Stimulated activated memory B cell treated with anti-CD40 and anti-IgM and Interleukin-4, amounts not matched to agents 10 μg/mL and 1 μg/mL and 100 μg/mL, for 72 hours (primary cell): ENCODE measurements around the gene RWDD3.

ENCODE experiments used
- ATAC-seq: fragments of 150-1000 bp; cut with Tn5 transposase; 2 replicates; pipeline ENCODE4 v1.10.0; 2021
- H3K27ac Mint-ChIP-seq: one replicate; pipeline ENCODE4 v1.8.0; 2022; ENCODE audit warnings: mild to moderate bottlenecking, mixed read lengths
- H3K27me3 Mint-ChIP-seq: one replicate; pipeline ENCODE4 v1.8.0; 2022; ENCODE audit warnings: mixed read lengths
- H3K36me3 Mint-ChIP-seq: one replicate; pipeline ENCODE4 v1.8.0; 2022; ENCODE audit warnings: mixed read lengths
- H3K4me1 Mint-ChIP-seq: one replicate; pipeline ENCODE4 v1.8.0; 2022; ENCODE audit warnings: mixed read lengths
- H3K4me3 Mint-ChIP-seq: one replicate; pipeline ENCODE4 v1.8.0; 2022; ENCODE audit warnings: mild to moderate bottlenecking, moderate library complexity, mixed read lengths
- H3K9me3 Mint-ChIP-seq: one replicate; pipeline ENCODE4 v1.8.0; 2022; ENCODE audit warnings: mixed read lengths

Gene RWDD3

GRCh38 chr1:95247607-95248006 lies 13.6 kb downstream of the RWDD3 start:
- Mint-ChIP-seq H3K27ac (no peak overlapping the region), H3K4me3 (no peak overlapping the region), H3K4me1 (peaks cover 24% of the 10 kb centered on the region), H3K9me3 (no peaks in the 10 kb centered on the region), H3K36me3 (peaks cover 39% of the 10 kb centered on the region), H3K27me3 (no peaks in the 10 kb centered on the region)
- ATAC-seq = no peak

DNA sequence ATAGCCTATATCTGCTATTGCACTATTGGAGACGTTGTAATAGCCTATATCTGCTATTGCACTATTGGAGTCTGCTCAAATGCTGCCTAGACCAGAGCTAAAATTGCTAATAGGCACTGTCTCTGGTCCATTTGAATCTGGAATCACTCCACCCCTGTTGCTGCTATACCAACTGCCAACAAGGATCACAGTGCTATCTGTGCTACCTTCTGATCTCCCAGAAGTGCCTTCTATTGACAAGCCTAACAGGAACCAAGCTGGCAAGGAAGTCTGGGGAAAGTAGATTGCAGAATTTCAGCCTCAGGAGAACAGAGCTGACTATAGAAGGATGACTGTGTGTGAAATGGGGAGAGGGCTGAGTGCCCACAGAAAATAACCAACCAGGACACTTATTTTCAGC lies 15.9 kb downstream of the RWDD3 start:
- H3K4me3 Mint-ChIP-seq = no peak overlapping the region
- H3K27me3 Mint-ChIP-seq = no peaks in the 10 kb centered on the region
- H3K36me3 Mint-ChIP-seq = peaks cover 48% of the 10 kb centered on the region
- peaks cover 10% of the 10 kb centered on the region for H3K4me1 Mint-ChIP-seq
- H3K9me3 Mint-ChIP-seq = peaks cover 3% of the 10 kb centered on the region
- no peak for ATAC-seq
- no peak overlapping the region for H3K27ac Mint-ChIP-seq

DNA sequence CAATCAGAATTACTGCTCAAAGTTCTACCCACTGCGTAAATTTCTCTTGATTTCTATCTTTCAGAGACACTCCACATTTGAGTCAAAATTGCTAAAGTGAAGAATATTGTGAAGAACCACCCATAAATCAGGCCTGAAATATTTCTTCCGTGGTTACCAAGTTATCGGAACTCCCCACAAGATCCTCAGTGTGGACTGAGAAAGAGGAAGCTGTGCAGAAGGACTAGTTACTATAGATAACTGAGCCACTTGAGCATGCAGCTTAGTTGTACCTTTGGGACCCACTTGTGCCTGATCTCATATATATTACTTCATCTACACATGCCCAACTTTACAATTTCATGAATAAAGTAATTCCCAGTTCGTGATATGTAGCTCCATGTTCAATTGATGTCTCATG lies 18.4 kb downstream of the RWDD3 start:
- ATAC-seq = no peak
- H3K36me3 Mint-ChIP-seq = peaks cover 40% of the 10 kb centered on the region
- no peaks in the 10 kb centered on the region for H3K27me3 Mint-ChIP-seq
- H3K4me1 Mint-ChIP-seq = peaks cover 10% of the 10 kb centered on the region
- no peak overlapping the region for H3K4me3 Mint-ChIP-seq
- H3K9me3 Mint-ChIP-seq = peaks cover 3% of the 10 kb centered on the region
- no peak overlapping the region for H3K27ac Mint-ChIP-seq

- H3K9me3 Mint-ChIP-seq = peaks cover 3% of the 10 kb centered on the region
- H3K27ac Mint-ChIP-seq = no peak overlapping the region
- no peak overlapping the region for H3K4me3 Mint-ChIP-seq
- H3K4me1 Mint-ChIP-seq = peaks cover 10% of the 10 kb centered on the region
- H3K36me3 Mint-ChIP-seq = peaks cover 29% of the 10 kb centered on the region
- H3K27me3 Mint-ChIP-seq = no peaks in the 10 kb centered on the region
- ATAC-seq = no peak
These were observed 20.9 kb downstream of the RWDD3 start for GRCh38 chr1:95254959-95255358.

DNA sequence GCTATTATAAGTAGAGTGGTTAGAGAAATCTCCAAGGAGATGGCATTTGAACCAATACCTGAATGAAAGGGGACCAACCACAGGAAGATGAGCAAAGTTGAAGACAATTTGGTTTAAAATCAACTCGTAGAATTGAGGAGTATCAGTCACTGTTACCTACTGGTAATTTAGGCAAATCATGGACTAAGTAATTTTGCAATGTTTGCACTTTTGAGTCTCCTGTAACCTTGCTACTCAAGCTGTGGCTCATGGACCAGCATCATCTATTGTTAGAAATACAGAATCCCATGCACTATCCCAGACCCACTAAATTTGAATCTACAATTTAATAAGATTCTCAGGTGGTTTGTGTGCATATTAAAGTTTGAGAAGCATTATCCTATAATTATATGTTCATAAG lies 21.8 kb downstream of the RWDD3 start:
- no peaks in the 10 kb centered on the region for H3K27me3 Mint-ChIP-seq
- H3K4me1 Mint-ChIP-seq = peaks cover 10% of the 10 kb centered on the region
- peaks cover 3% of the 10 kb centered on the region for H3K9me3 Mint-ChIP-seq
- no peak overlapping the region for H3K4me3 Mint-ChIP-seq
- no peak for ATAC-seq
- H3K36me3 Mint-ChIP-seq = peaks cover 29% of the 10 kb centered on the region
- H3K27ac Mint-ChIP-seq = no peak overlapping the region

DNA sequence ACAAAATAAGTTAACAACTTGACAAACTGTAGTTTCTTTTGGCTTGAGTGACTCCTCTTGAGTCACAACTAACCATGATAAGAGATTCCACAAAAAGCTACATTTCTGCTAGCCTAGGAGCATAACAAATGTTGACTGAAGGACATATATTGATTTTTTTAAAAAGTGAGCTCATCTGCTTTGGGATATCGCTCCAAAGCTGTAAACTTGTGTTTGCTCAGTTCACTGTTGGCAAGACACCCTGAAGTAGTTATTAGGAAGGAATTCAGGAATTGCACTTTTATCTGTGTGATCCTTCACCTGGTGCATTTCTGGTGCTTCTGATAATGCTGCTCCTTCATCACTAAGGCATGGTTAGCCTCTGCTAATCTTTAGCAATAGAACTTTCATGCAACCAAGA lies 23.7 kb downstream of the RWDD3 start:
- ATAC-seq = no peak
- H3K9me3 Mint-ChIP-seq = peaks cover 3% of the 10 kb centered on the region
- no peaks in the 10 kb centered on the region for H3K27me3 Mint-ChIP-seq
- peaks cover 16% of the 10 kb centered on the region for H3K36me3 Mint-ChIP-seq
- no peak overlapping the region for H3K4me3 Mint-ChIP-seq
- H3K4me1 Mint-ChIP-seq = no peaks in the 10 kb centered on the region
- H3K27ac Mint-ChIP-seq = no peak overlapping the region

DNA sequence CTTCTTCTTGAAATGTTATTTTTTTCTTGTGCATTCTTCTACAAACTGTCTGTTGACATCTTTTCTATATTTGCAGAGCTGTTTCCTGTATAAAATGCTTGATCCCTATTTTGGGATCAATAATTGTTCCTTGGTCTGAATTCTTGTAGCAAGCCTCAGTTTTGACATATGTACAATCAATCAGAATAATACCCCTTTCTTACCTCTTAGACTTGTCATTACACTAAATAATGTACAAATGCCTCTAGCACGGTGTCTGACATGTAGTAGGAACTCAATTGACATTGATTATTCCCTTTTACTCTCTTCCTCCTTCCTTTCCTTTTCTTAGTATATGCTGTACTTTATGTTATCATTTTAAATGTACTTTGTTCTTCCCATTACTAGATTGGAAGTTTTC lies 25.2 kb downstream of the RWDD3 start:
- H3K27ac Mint-ChIP-seq = no peak overlapping the region

GRCh38 chr1:95262913-95263312 lies 28.9 kb downstream of the RWDD3 start:
- peaks cover 3% of the 10 kb centered on the region for H3K9me3 Mint-ChIP-seq
- no peak for ATAC-seq
- H3K27ac Mint-ChIP-seq = no peak overlapping the region
- no peaks in the 10 kb centered on the region for H3K4me1 Mint-ChIP-seq
- no peak overlapping the region for H3K4me3 Mint-ChIP-seq
- no peaks in the 10 kb centered on the region for H3K36me3 Mint-ChIP-seq
- H3K27me3 Mint-ChIP-seq = no peaks in the 10 kb centered on the region

More for the DNA sequence above, 25.2 kb downstream of the RWDD3 start:
- H3K4me1 Mint-ChIP-seq = no peaks in the 10 kb centered on the region
- H3K4me3 Mint-ChIP-seq = no peak overlapping the region
- no peaks in the 10 kb centered on the region for H3K9me3 Mint-ChIP-seq
- no peaks in the 10 kb centered on the region for H3K27me3 Mint-ChIP-seq
- no peak for ATAC-seq
- H3K36me3 Mint-ChIP-seq = peaks cover 2% of the 10 kb centered on the region

DNA sequence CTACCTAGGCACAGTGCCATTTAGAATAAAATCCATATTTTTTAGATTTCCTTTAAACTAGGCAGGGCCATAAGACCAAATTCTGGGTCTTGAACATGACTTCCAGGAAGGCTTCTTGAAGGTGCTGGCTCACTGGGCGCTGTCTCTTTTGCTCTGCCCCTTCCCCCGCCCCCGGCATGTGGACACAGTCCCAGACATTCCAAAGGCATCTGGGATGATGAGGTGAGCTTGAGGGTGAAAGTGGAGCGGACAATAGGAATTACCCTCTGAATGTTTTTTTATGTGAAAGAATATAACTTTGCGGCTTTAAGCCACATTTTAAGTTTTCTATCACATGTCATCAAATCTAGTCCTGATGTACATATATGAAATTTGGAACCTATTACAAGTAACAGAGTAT lies 29.4 kb downstream of the RWDD3 start:
- no peak for ATAC-seq
- Mint-ChIP-seq H3K27me3 (no peaks in the 10 kb centered on the region), H3K9me3 (peaks cover 3% of the 10 kb centered on the region), H3K36me3 (no peaks in the 10 kb centered on the region), H3K27ac (no peak overlapping the region), H3K4me3 (no peak overlapping the region), H3K4me1 (no peaks in the 10 kb centered on the region)

DNA sequence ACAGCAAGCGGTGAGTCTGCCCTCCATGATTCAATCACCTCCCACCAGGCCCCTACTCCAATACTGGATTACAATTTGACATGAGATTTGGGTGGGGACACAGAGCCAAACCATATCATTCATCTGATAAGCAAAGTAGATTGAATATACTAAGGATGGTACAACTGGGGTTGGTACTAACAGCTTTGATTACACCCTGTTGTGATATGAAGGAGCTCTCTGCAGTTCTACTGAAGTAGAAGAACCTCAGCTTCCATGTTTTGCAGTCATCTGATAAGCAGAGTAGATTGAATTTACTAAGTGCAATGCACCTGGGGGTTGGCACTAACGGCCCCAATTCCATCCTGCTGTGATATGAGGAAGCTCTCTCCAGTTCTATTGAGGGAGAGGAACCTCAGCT lies 31.1 kb downstream of the RWDD3 start:
- Mint-ChIP-seq H3K4me1 (no peaks in the 10 kb centered on the region), H3K27ac (no peak overlapping the region), H3K9me3 (peaks cover 3% of the 10 kb centered on the region), H3K4me3 (no peak overlapping the region), H3K27me3 (no peaks in the 10 kb centered on the region), H3K36me3 (no peaks in the 10 kb centered on the region)
- no peak for ATAC-seq

DNA sequence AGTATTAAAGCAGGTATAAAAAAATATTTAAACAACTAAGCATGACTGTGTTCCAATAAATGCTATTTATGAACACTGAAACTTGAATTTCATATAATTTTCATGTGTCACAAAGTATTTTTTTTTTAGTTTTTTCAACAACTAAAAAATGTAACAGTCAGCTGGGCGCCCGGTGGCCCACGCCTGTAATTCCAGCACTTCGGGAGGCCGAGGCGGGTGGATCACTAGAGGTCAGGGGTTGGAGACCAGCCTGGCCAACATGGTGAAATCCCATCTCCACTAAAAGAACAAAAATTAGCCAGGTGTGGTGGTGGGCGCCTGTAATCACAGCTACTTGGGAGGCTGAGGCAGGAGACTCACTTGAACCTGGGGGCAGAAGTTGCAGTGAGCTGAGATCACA lies 42.4 kb downstream of the RWDD3 start:
- no peak for ATAC-seq
- peaks cover 6% of the 10 kb centered on the region for H3K4me1 Mint-ChIP-seq

DNA sequence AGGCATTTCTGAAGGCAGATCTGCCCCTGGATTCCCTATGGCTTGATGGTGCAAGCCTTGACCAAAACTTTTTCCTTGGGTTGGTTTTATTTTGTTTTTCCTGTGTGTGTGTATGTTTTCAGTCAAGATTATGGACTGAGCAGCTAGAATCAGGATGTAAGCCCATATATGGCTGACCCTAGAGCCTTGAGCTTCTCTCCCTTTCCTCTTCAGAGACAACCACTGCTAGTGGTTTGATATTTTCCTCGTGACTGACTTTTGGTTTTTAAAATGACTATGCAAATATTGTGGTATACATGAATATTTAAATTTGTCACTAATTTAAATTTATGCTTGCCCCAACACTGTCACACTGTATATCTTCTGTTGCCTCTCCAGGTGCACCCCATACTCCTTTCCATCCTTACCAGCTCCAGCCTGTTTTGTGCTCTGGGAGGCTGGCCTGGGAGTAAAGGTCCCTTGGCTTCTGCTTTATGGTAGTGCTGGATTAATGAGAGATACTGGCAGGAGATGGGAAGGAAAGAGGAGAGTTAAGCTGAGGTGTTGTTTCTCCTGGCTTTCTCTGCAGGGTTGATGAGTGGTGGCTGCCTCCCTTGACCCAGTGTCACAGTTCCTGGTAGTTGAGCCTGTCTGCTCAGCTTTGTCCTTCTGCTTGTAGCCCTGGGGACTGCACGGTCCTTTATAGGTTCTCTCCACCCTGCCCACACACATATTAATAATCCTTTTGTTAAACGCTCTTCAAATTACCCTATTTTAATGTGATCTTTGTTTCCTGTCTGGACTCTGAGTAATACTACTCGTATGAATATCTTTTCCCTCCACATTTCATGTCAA lies 44.4 kb downstream of the RWDD3 start:
- Mint-ChIP-seq H3K4me3 (no peak overlapping the region), H3K27ac (no peak overlapping the region), H3K4me1 (peaks cover 6% of the 10 kb centered on the region), H3K27me3 (peaks cover 23% of the 10 kb centered on the region), H3K9me3 (peaks cover 4% of the 10 kb centered on the region), H3K36me3 (no peaks in the 10 kb centered on the region)
- ATAC-seq = peak; percentile 72

More for the DNA sequence above, 42.4 kb downstream of the RWDD3 start:
- Mint-ChIP-seq H3K4me3 (no peak overlapping the region), H3K27me3 (peaks cover 43% of the 10 kb centered on the region), H3K36me3 (peaks cover 7% of the 10 kb centered on the region), H3K9me3 (peaks cover 14% of the 10 kb centered on the region), H3K27ac (no peak overlapping the region)

DNA sequence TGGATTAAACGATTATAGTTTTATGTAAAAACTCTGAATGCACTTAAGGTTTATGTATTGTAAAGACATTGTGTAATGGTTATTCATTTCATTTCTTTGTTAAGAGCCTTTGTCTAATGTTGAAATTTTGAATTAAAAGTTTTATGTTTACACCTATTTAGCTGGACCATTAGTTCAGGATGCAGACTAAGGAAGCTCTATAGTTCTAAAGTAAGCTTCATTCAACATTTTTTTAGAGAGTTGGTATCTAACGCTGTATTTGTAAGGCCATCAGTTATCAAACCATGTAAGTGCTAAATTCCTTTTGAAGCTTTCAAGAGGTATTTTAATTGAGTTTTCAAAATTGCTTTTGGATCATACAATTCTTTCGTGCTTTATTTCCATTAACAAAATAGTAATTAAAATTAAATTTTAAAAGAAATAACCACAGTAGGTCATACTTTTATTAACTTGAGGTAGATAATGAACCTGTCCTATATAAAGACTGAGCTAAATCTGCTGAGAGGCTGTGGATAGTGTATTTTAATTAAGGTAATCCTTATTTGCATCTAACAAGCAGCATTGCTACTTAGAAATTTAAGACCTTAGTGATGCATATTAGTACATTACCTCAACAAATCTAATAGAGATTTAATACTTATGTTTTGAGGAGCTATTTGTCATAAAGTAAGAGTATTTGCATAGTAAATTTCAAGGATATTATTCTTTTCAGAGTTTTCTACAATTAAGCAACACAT lies 47.9 kb downstream of the RWDD3 start:
- no peak for ATAC-seq

GRCh38 chr1:95282518-95282895 lies 48.5 kb downstream of the RWDD3 start:
- H3K4me1 Mint-ChIP-seq = peaks cover 6% of the 10 kb centered on the region
- no peak for ATAC-seq
- H3K9me3 Mint-ChIP-seq = no peaks in the 10 kb centered on the region
- H3K27ac Mint-ChIP-seq = no peak overlapping the region
- H3K4me3 Mint-ChIP-seq = no peak overlapping the region
- no peaks in the 10 kb centered on the region for H3K36me3 Mint-ChIP-seq
- peaks cover 19% of the 10 kb centered on the region for H3K27me3 Mint-ChIP-seq

More for the DNA sequence above, 47.9 kb downstream of the RWDD3 start:
- peaks cover 19% of the 10 kb centered on the region for H3K27me3 Mint-ChIP-seq
- no peaks in the 10 kb centered on the region for H3K36me3 Mint-ChIP-seq
- peaks cover 6% of the 10 kb centered on the region for H3K4me1 Mint-ChIP-seq
- H3K4me3 Mint-ChIP-seq = no peak overlapping the region
- no peaks in the 10 kb centered on the region for H3K9me3 Mint-ChIP-seq
- H3K27ac Mint-ChIP-seq = no peak overlapping the region

DNA sequence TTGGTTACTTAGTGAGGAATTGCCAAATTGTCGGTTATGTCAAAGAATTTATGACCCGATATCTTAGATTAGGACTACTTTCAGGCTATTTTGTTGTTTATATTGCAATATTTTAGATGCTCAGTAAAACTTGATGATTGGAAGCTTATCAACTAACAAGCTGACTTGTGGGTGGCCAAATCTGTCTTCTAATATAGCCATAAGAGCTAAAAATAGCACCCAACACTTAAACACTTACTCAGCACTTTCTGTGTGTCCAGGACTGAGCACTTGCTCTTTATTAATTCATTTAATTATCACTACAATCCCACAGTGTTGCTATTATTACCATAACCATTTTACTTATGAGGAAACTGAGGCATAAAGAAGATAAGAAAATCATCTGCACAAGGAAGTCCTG lies 50.4 kb downstream of the RWDD3 start:
- no peaks in the 10 kb centered on the region for H3K4me1 Mint-ChIP-seq
- no peak overlapping the region for H3K4me3 Mint-ChIP-seq
- no peaks in the 10 kb centered on the region for H3K9me3 Mint-ChIP-seq
- no peaks in the 10 kb centered on the region for H3K36me3 Mint-ChIP-seq
- no peak for ATAC-seq
- H3K27ac Mint-ChIP-seq = no peak overlapping the region
- H3K27me3 Mint-ChIP-seq = peaks cover 17% of the 10 kb centered on the region

DNA sequence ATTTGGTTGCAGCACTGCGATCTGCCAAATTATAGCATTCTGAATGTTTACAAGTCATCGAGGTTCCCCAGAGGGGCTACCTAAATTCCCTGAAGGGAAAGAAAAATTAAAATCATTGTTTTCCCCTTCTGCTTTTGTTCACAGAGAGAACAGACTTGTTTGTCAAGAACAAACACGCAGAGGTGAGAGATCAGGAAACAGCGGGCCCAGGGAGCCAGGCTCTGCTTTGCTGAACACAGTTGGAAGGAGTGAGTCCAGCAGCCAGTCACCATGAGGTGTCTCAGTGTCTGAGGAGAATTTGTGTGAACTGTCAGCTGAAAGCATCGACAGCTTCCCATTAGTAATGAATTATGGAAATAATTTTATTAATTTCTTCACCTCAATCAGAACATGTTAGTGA lies 52.5 kb downstream of the RWDD3 start:
- Mint-ChIP-seq H3K4me3 (no peak overlapping the region), H3K36me3 (no peaks in the 10 kb centered on the region), H3K4me1 (no peaks in the 10 kb centered on the region), H3K27ac (no peak overlapping the region), H3K9me3 (no peaks in the 10 kb centered on the region), H3K27me3 (no peaks in the 10 kb centered on the region)
- ATAC-seq = no peak
